GM06990 (cell line): ENCODE results near the gene CCDC136.

Experiments used
- DNase-seq: peaks from one replicate; pipeline ENCODE4 v3.0.0-alpha.2; 2011; ENCODE audit not compliant: insufficient read length; ENCODE audit errors: extremely low read depth
- H3K27me3 ChIP-seq: replicated peaks from 2 replicates; pipeline ENCODE4 v1.6.0; 2011; ENCODE audit warnings: low read length; ENCODE audit not compliant: control insufficient read depth, insufficient read depth
- H3K36me3 ChIP-seq: 2 replicates; pipeline ENCODE4 v1.5.1; 2011; ENCODE audit warnings: low read length; ENCODE audit not compliant: control insufficient read depth, insufficient read depth
- H3K4me3 ChIP-seq: replicated peaks from 2 replicates; pipeline ENCODE4 v1.5.1; 2011; ENCODE audit warnings: low read depth, mild to moderate bottlenecking, control low read depth, low read length
- TF ChIP-seq, protein P1 (sequence below): IDR thresholded peaks from 2 replicates; pipeline ENCODE4 v1.5.1; 2011; ENCODE audit warnings: low read length, control low read depth, mild to moderate bottlenecking, inconsistent platforms; ENCODE audit not compliant: insufficient read depth, poor library complexity, severe bottlenecking

Gene CCDC136

GRCh38 chr7:128801667-128802418 is 10.1 kb downstream of the CCDC136 start:
- no peaks in the 10 kb centered on the region for H3K27me3 ChIP-seq
- no peak for DNase-seq
- no peaks in the 10 kb centered on the region for H3K36me3 ChIP-seq
- no peak overlapping the region for H3K4me3 ChIP-seq
- TF ChIP-seq, protein P1, sequence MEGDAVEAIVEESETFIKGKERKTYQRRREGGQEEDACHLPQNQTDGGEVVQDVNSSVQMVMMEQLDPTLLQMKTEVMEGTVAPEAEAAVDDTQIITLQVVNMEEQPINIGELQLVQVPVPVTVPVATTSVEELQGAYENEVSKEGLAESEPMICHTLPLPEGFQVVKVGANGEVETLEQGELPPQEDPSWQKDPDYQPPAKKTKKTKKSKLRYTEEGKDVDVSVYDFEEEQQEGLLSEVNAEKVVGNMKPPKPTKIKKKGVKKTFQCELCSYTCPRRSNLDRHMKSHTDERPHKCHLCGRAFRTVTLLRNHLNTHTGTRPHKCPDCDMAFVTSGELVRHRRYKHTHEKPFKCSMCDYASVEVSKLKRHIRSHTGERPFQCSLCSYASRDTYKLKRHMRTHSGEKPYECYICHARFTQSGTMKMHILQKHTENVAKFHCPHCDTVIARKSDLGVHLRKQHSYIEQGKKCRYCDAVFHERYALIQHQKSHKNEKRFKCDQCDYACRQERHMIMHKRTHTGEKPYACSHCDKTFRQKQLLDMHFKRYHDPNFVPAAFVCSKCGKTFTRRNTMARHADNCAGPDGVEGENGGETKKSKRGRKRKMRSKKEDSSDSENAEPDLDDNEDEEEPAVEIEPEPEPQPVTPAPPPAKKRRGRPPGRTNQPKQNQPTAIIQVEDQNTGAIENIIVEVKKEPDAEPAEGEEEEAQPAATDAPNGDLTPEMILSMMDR, result no peak

DNA sequence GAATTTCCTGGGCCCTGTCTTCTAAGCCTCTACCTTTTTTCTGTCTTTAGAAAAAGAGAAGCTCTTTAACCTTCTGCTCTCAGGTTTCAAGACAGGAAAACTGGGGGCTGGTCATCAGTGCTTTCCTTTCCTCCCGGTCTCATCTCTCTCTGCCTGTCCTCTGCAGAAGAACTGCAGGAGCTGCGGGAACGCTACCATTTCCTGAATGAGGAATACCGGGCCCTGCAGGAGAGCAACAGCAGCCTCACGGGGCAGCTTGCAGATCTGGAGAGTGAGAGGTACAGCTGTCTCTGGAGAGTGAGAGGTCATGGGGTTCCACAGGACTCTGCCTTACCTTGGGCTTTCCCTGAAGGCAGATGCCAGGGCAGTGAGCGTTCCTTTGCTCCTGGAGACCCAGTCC is 12.7 kb downstream of the CCDC136 start:
- H3K27me3 ChIP-seq, result no peaks in the 10 kb centered on the region
- DNase-seq, result no peak
- no peaks in the 10 kb centered on the region; the same call in 1 of the 2 replicates for H3K36me3 ChIP-seq
- H3K4me3 ChIP-seq, result no peak overlapping the region
- TF ChIP-seq, protein P1, result no peak

GRCh38 chr7:128805225-128805624 is 13.5 kb downstream of the CCDC136 start:
- TF ChIP-seq, protein P1, result no peak
- Histone ChIP-seq H3K27me3 (no peaks in the 10 kb centered on the region), H3K4me3 (no peak overlapping the region), H3K36me3 (no peaks in the 10 kb centered on the region; the same call in 1 of the 2 replicates)
- DNase-seq, result no peak

DNA sequence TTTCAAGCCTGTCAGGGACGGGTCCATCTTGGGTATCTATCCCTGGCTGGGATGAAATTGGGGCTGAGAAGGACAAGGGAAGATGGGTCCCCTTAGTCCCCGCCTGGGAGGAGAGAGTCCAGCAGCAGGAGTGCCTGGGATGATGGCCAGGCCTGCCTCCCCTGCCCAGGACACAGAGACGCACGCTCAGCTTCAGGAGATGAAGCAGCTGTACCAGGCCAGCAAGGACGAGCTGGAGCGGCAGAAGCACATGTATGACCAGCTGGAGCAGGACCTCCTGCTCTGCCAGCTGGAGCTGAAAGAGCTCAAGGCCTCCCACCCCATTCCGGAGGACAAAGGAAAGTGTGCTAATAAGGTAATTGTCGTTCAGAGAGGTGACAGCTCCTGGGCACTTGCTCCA is 15.4 kb downstream of the CCDC136 start:
- Histone ChIP-seq H3K4me3 (no peak overlapping the region), H3K27me3 (no peaks in the 10 kb centered on the region), H3K36me3 (no peaks in the 10 kb centered on the region; the same call in 1 of the 2 replicates)
- TF ChIP-seq, protein P1, result no peak
- no peak for DNase-seq

GRCh38 chr7:128809363-128809762 is 17.6 kb downstream of the CCDC136 start:
- H3K27me3 ChIP-seq, result no peaks in the 10 kb centered on the region
- TF ChIP-seq, protein P1, result no peak
- no peak for DNase-seq
- H3K36me3 ChIP-seq, result no peaks in the 10 kb centered on the region; the same call in 1 of the 2 replicates
- H3K4me3 ChIP-seq, result no peak overlapping the region
